MG63 (cell line): ENCODE measurements around the gene ARID3B. TPM values are rescaled to one million over a fixed set of nuclear protein-coding genes. Genes with fewer than 3 reads are reported as not detected.
A peak's percentile ranks its signal among the peaks of the same experiment; 100 is the strongest.

Source experiments
- DNase-seq: peaks from one replicate; pipeline ENCODE4 v3.0.0-alpha.2; 2020
- H3K27me3 ChIP-seq: fragments of 250-450 bp; sonication (Bioruptor Pico); 2 replicates; pipeline ENCODE4 v1.5.1; 2020; ENCODE audit warnings: mild to moderate bottlenecking, moderate library complexity
- H3K36me3 ChIP-seq: fragments of 250-450 bp; sonication (Bioruptor Pico); 2 replicates; pipeline ENCODE4 v1.5.1; 2020; ENCODE audit warnings: mild to moderate bottlenecking, moderate library complexity
- H3K4me3 ChIP-seq: fragments of 250-450 bp; sonication (Bioruptor Pico); 2 replicates; pipeline ENCODE4 v1.5.1; 2020; ENCODE audit warnings: mild to moderate bottlenecking, moderate library complexity
- H3K9me3 ChIP-seq: fragments of 250-450 bp; sonication (Bioruptor Pico); 2 replicates; pipeline ENCODE4 v1.5.1; 2020; ENCODE audit warnings: mild to moderate bottlenecking, moderate library complexity
- total RNA-seq: library from RNA; depleted of rRNA; stranded (reverse); fragments of >200 nt; shearing (Covaris generic); gene quantifications from 2 replicates; pipeline ENCODE4 v1.2.3, GENCODE V29; 2014; ENCODE audit warnings: low replicate concordance; rRNA removed

The ARID3B gene
- total RNA-seq, 1 experiment from 2014 or later, result 1.3 TPM

DNA sequence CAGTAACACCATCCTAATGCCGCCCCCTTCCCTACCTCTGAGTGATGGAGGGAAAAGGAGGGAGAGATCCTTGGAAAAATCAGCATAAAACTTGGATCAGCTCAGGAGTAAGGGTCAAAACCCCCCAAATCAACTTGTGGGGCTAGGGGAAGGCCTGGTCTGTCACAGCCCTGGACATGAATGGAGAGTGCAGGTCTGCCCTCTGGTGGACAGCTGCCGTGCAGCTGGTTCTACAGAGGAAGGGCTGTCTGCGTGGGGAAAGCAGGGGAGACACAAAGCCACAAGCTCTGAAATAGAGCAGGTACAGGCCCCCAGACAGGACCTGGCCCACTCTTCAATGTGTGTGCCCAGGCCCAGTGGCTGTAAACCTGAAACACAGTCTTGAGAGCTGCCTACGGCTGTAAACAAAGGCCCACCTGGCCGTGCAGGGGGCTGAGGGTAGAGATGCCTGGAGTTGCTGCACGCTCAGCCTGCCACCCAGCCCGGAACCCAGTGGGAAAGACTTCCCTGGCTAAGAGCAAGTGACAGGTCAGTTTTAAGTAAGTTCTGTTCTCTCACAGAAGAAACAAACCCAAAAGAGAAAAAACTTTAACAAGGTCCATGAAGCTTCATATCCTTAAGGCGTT lies 91.0 kb downstream of the ARID3B start:
- Histone ChIP-seq H3K36me3 (peaks cover 84% of the 10 kb centered on the region), H3K4me3 (no peak overlapping the region), H3K27me3 (no peaks in the 10 kb centered on the region), H3K9me3 (no peaks in the 10 kb centered on the region)
- DNase-seq, result peak; percentile 41

- H3K9me3 ChIP-seq, result no peaks in the 10 kb centered on the region
- no peaks in the 10 kb centered on the region for H3K27me3 ChIP-seq
- H3K4me3 ChIP-seq, result no peak overlapping the region
- DNase-seq, result no peak
- peaks cover 80% of the 10 kb centered on the region for H3K36me3 ChIP-seq
Observed at GRCh38 chr15:74632601-74633000, 91.6 kb downstream of the ARID3B start.

- Histone ChIP-seq H3K27me3 (no peaks in the 10 kb centered on the region), H3K36me3 (peaks cover 73% of the 10 kb centered on the region)
Observed at GRCh38 chr15:74633781-74634180, 92.8 kb downstream of the ARID3B start.

DNA sequence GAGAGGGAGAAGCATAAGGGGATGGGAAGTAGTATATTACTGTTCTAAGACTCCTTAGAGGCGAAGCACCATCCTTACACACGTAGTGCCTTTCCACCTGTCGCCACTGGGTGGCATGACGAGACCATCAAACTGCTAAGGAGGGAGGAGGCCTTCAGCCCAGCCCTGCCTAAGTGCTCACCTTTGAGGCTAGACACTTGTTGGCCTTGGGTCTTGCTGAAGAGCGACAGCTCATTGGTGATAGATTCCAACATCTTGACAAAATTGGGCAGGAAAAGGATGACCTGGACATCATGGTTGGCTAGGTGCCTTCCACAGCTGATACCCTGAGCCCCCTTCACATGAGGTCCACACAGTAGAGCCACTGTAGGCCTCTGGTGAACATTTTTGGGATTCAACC lies 94.2 kb downstream of the ARID3B start:
- Histone ChIP-seq H3K36me3 (peaks cover 71% of the 10 kb centered on the region), H3K4me3 (no peak overlapping the region), H3K27me3 (no peaks in the 10 kb centered on the region), H3K9me3 (no peaks in the 10 kb centered on the region)
- peak; percentile 40 for DNase-seq

More at GRCh38 chr15:74633781-74634180, 92.8 kb downstream of the ARID3B start:
- no peaks in the 10 kb centered on the region for H3K9me3 ChIP-seq
- no peak for DNase-seq
- no peak overlapping the region for H3K4me3 ChIP-seq

DNA sequence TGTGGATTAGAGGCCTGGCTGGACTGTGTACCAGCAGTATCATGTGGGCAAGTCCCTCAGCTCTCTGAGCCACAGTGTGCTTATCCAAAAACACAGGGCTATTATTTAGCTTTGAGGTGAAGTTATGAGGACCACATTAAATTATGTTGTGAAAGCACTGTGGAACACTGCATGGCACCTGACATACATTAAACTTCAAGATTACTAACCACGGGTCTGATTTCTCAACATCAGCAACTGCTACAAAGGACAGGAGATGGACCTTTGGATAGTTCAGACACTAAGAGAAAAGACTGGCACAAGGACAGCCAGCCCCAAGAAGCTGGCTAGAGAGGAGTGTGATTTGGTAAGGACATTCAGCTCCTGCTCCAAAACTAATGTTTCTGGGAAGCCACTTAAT lies 96.0 kb downstream of the ARID3B start:
- Histone ChIP-seq H3K27me3 (no peaks in the 10 kb centered on the region), H3K36me3 (peaks cover 55% of the 10 kb centered on the region)
- no peak for DNase-seq

GRCh38 chr15:74641151-74641550 lies 100.1 kb downstream of the ARID3B start:
- no peak for DNase-seq
- H3K36me3 ChIP-seq, result peaks cover 28% of the 10 kb centered on the region
- no peak overlapping the region for H3K4me3 ChIP-seq
- no peaks in the 10 kb centered on the region for H3K27me3 ChIP-seq
- no peaks in the 10 kb centered on the region for H3K9me3 ChIP-seq

More for the DNA sequence above, 96.0 kb downstream of the ARID3B start:
- no peak overlapping the region for H3K4me3 ChIP-seq
- no peaks in the 10 kb centered on the region for H3K9me3 ChIP-seq

DNA sequence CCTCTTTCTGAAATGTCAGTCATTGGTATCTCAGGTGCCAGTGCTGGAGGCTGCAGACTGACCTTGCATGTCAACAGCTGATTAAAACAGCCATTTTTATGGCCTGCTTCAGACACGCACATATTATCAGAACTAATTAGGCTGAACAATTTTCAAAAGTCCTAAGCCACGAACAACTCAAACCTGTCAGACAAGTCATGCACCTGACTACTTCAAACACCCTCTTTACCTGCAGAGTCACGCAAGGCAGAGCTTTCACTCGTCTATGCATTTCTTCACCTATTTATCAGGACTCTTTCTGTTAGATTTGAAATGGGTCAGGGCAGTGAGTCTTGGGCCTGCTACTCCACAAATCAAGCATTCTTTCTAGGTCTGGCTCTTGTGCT lies 101.3 kb downstream of the ARID3B start:
- peaks cover 28% of the 10 kb centered on the region for H3K36me3 ChIP-seq
- H3K4me3 ChIP-seq, result no peak overlapping the region
- H3K9me3 ChIP-seq, result no peaks in the 10 kb centered on the region
- H3K27me3 ChIP-seq, result no peaks in the 10 kb centered on the region
- DNase-seq, result no peak

- peak; percentile 42 for DNase-seq
- Histone ChIP-seq H3K27me3 (no peaks in the 10 kb centered on the region), H3K9me3 (no peaks in the 10 kb centered on the region), H3K4me3 (no peak overlapping the region), H3K36me3 (peaks cover 30% of the 10 kb centered on the region)
Observed at GRCh38 chr15:74642734-74643664, 102.0 kb downstream of the ARID3B start.

DNA sequence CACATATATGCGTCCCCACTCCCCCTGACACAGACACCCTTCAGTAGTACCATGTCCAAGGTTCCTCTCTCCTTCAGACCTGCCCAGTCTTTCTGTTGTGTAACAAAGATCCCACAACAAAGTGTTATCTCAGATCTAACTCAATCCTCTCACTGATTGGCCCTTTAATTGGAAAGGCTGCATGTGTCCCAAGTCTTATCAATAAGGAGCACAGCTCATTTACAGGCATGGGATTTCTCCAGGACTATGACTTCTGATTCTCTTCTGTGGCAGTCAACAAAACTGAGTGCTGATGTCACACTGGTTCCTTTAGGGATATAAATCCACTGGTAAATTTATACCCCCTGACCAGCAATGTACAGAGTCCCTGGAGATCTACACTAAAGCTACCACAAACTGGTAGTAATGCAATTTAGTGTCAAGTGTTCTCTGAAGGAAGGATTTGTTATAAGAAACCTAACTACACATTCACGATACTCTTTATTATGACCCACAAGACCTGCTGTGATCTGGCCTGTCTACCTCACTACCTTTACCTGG lies 102.7 kb downstream of the ARID3B start:
- Histone ChIP-seq H3K36me3 (peaks cover 30% of the 10 kb centered on the region), H3K9me3 (no peaks in the 10 kb centered on the region), H3K4me3 (no peak overlapping the region), H3K27me3 (no peaks in the 10 kb centered on the region)
- DNase-seq, result no peak

GRCh38 chr15:74646480-74646879 lies 105.5 kb downstream of the ARID3B start:
- no peak for DNase-seq
- H3K36me3 ChIP-seq, result peaks cover 29% of the 10 kb centered on the region
- H3K9me3 ChIP-seq, result no peaks in the 10 kb centered on the region
- H3K27me3 ChIP-seq, result no peaks in the 10 kb centered on the region
- no peak overlapping the region for H3K4me3 ChIP-seq

Other genes starting within 250 kb of the ARID3B start
- gene CYP11A1, start 173.6 kb upstream of the ARID3B start, total RNA-seq, result 0.30 and 6.3 TPM in 2 replicates
- 10.5 and 12.0 TPM in 2 replicates for gene SEMA7A, start 107.3 kb upstream of the ARID3B start, total RNA-seq
- gene UBL7, start 80.1 kb upstream of the ARID3B start, total RNA-seq, result 90.0 and 116 TPM in 2 replicates
- gene CLK3, start 74.6 kb downstream of the ARID3B start, total RNA-seq, result 17.5 and 18.8 TPM in 2 replicates
- gene EDC3, start 154.8 kb downstream of the ARID3B start, total RNA-seq, result 18.2 and 22.1 TPM in 2 replicates
- gene CYP1A1, start 184.3 kb downstream of the ARID3B start, total RNA-seq, result 11.6 and 15.7 TPM in 2 replicates
- 0.23 TPM in 1 of 2 replicates, not detected in the other for gene CYP1A2, start 207.6 kb downstream of the ARID3B start, total RNA-seq
- gene CSK, start 240.9 kb downstream of the ARID3B start, total RNA-seq, result 42.0 and 57.2 TPM in 2 replicates